Esophagus muscularis mucosa (tissue), 4 donors: ENCODE results near the gene MTA2. TPM values are rescaled to one million over a fixed set of nuclear protein-coding genes. Genes with fewer than 3 reads are reported as not detected.
A peak's percentile ranks its signal among the peaks of the same experiment; 100 is the strongest.

ENCODE experiments used
- DNase-seq: peaks from one replicate; pipeline ENCODE4 v3.0.0-alpha.2; 2017; ENCODE audit errors: extremely low spot score
- H3K27ac ChIP-seq, 4 donors: fragments of 200-600 bp; sonication (generic); replicated peaks in 1 of 4; 1 replicate in 3 of 4; 2 replicates in 1 of 4; pipeline ENCODE4 v1.5.1; 2016 to 2019; ENCODE audit warnings: mild to moderate bottlenecking in 1 of 4
- H3K27me3 ChIP-seq, 4 donors: fragments of 200-600 bp; sonication (generic); one replicate each; pipeline versions ENCODE4 v1.5.1 to v1.6.0; 2016 to 2019
- H3K36me3 ChIP-seq, 4 donors: fragments of 200-600 bp; sonication (generic); one replicate each; pipeline ENCODE4 v1.5.1; 2016 to 2019
- H3K4me1 ChIP-seq, 4 donors: fragments of 200-600 bp; sonication (generic); one replicate each; pipeline ENCODE4 v1.5.1; 2016 to 2019
- H3K4me3 ChIP-seq, 4 donors: fragments of 200-600 bp; sonication (generic); 1 replicate in 2 of 4; 2 replicates in 2 of 4; pipeline ENCODE4 v1.5.1; 2016 to 2019; ENCODE audit warnings: mild to moderate bottlenecking in 4 of 4, moderate library complexity in 1 of 4
- H3K9me3 ChIP-seq, 4 donors: fragments of 200-600 bp; sonication (generic); 1 replicate in 3 of 4; 2 replicates in 1 of 4; pipeline ENCODE4 v1.5.1; 2016 to 2019
- EP300 ChIP-seq: sonication (generic); formaldehyde crosslinking; IDR thresholded peaks from one replicate; pipeline ENCODE4 v1.6.1; 2017; ENCODE audit warnings: antibody characterized with exemption
- POLR2A ChIP-seq: fragments of 450-650 bp; IDR thresholded peaks from one replicate; pipeline ENCODE4 v1.6.1; 2017; ENCODE audit warnings: antibody characterized with exemption, moderate library complexity, mild to moderate bottlenecking, low read depth
- POLR2AphosphoS5 ChIP-seq, 2 donors: sonication (generic); formaldehyde crosslinking; IDR thresholded peaks; one replicate each; pipeline ENCODE4 v1.6.1; 2017; ENCODE audit warnings: antibody characterized with exemption in 2 of 2
- WGBS: methylation state at CpG from one replicate; pipeline ENCODE4 v1.1.5; 2018; 5-methylcytosine and 5-hydroxymethylcytosine counted together
- intact Hi-C: fragments of 100-400 bp; cut with DNase I; formaldehyde crosslinking; loops from one replicate; pipeline ENCODE4 v1.15.1; 2023
- total RNA-seq, 4 donors: library from RNA; depleted of rRNA; stranded (reverse); fragments of >200 nt; gene quantifications; one replicate each; pipeline versions ENCODE4 v1.1.0 to v1.2.1, GENCODE V29; 2016
- TF ChIP-seq, protein P1 (sequence below), 3 experiments: fragments of 200-600 bp in 2 of 3; fragments of 450-650 bp in 1 of 3; sonication (generic) in 2 of 3; IDR thresholded peaks; one replicate each; pipeline ENCODE4 v1.5.1; 2017 to 2019; ENCODE audit warnings: antibody characterized with exemption in 3 of 3, mild to moderate bottlenecking in 2 of 3, moderate library complexity in 1 of 3

Gene MTA2
- total RNA-seq, 4 donors from 2014 or later = 60.2 to 91.4 (median 88.3) TPM

DNA sequence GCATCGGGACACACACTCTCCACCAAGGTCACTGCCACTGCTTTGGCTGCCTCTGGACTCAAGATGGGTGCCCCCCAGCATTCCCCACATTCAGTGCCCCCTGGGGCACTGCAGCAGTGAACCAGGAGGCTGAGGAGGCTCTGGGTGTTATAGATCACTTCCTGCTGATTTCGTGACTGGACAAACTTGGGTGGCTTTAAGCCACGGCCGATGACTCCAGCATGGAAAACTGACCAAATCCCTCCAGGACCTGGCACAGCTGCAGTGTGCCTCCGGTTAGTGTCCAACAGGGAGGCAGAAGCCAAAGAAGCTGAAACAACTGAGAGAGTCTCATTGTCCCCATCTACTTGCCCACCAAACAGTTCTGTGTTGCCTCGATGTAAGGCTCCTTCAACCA is 45.9 kb upstream of the MTA2 start:
- peak overlapping the region in 1 of 4 donors; percentile 92 for H3K27ac ChIP-seq
- H3K4me1 ChIP-seq = peaks cover 40 to 63% (median 46%) of the 10 kb centered on the region in 4 donors
- WGBS = 83% methylated on average over 4 of the region's 6 CpGs
- H3K36me3 ChIP-seq = peaks cover 23 to 48% (median 46%) of the 10 kb centered on the region in 4 donors
- no peak for DNase-seq
- no peaks in the 10 kb centered on the region for H3K27me3 ChIP-seq
- no peak for TF ChIP-seq EP300
- TF ChIP-seq, protein P1, sequence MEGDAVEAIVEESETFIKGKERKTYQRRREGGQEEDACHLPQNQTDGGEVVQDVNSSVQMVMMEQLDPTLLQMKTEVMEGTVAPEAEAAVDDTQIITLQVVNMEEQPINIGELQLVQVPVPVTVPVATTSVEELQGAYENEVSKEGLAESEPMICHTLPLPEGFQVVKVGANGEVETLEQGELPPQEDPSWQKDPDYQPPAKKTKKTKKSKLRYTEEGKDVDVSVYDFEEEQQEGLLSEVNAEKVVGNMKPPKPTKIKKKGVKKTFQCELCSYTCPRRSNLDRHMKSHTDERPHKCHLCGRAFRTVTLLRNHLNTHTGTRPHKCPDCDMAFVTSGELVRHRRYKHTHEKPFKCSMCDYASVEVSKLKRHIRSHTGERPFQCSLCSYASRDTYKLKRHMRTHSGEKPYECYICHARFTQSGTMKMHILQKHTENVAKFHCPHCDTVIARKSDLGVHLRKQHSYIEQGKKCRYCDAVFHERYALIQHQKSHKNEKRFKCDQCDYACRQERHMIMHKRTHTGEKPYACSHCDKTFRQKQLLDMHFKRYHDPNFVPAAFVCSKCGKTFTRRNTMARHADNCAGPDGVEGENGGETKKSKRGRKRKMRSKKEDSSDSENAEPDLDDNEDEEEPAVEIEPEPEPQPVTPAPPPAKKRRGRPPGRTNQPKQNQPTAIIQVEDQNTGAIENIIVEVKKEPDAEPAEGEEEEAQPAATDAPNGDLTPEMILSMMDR (IDR thresholded peaks at IDR 0.05) = no peak
- no peak for TF ChIP-seq POLR2A
- TF ChIP-seq POLR2AphosphoS5 (IDR thresholded peaks at IDR 0.05) = no peak
- intact Hi-C loops = no loop called here
- H3K9me3 ChIP-seq = no peaks in the 10 kb centered on the region
- H3K4me3 ChIP-seq = no peak overlapping the region

- Histone ChIP-seq H3K27ac (peak overlapping the region; percentile 45 to 92 (median 91)), H3K4me1 (peaks cover 34 to 57% (median 41%) of the 10 kb centered on the region in 4 donors), H3K36me3 (peaks cover 23 to 54% (median 46%) of the 10 kb centered on the region in 4 donors), H3K27me3 (no peaks in the 10 kb centered on the region), H3K4me3 (peak overlapping the region; percentile 81 to 96 (median 86)), H3K9me3 (no peaks in the 10 kb centered on the region)
- no peak for DNase-seq
- TF ChIP-seq EP300 (no peak), POLR2AphosphoS5 (IDR thresholded peaks at IDR 0.05) (no peak), POLR2A (no peak)
- TF ChIP-seq, protein P1 (IDR thresholded peaks at IDR 0.05) = no peak
- WGBS = 38% methylated on average over 17 of the region's 32 CpGs
- intact Hi-C loops = no loop called here
Observed at GRCh38 chr11:62646825-62647608, 45.4 kb upstream of the MTA2 start.

GRCh38 chr11:62645946-62646824 is 44.5 kb upstream of the MTA2 start, which contains the start of gene GANAB:
GANAB (minus strand) TSS chr11:62646613; CDS start chr11:62646599, 14 bp downstream.
- Histone ChIP-seq H3K27ac (peak within 1 kb of the TSS; percentile 91 to 96 (median 92)), H3K36me3 (peaks cover 23 to 56% (median 46%) of the 10 kb centered on the region in 4 donors), H3K9me3 (no peaks in the 10 kb centered on the region), H3K27me3 (no peaks in the 10 kb centered on the region), H3K4me3 (peak within 1 kb of the TSS; percentile 81 to 96 (median 86)), H3K4me1 (peaks cover 26 to 48% (median 36%) of the 10 kb centered on the region in 4 donors)
- intact Hi-C loops = no loop called here
- DNase-seq = peak; percentile 100
- 0% methylated on average over 33 of the region's 73 CpGs for WGBS
- TF ChIP-seq POLR2AphosphoS5 (IDR thresholded peaks at IDR 0.05) (peak; percentile 90 to 91), POLR2A (peak; percentile 72), EP300 (no peak)
- TF ChIP-seq, protein P1 (IDR thresholded peaks at IDR 0.05) = peak in 1 of 3 experiments; percentile 3

GRCh38 chr11:62645671-62645945 is 43.9 kb upstream of the MTA2 start:
- Histone ChIP-seq H3K27ac (peak overlapping the region; percentile 91 to 96 (median 92)), H3K27me3 (no peaks in the 10 kb centered on the region), H3K4me1 (peaks cover 26 to 43% (median 32%) of the 10 kb centered on the region in 4 donors), H3K4me3 (peak overlapping the region; percentile 81 to 96 (median 86)), H3K36me3 (peaks cover 23 to 56% (median 46%) of the 10 kb centered on the region in 4 donors), H3K9me3 (no peaks in the 10 kb centered on the region)
- WGBS = 11% methylated on average over 11 of the region's 11 CpGs
- TF ChIP-seq, protein P1 (IDR thresholded peaks at IDR 0.05) = no peak
- no peak for DNase-seq
- intact Hi-C loops = no loop called here
